Suprapubic skin (tissue), 4 donors: Measurements from ENCODE around the gene CFAP46. TPM values are rescaled to one million over a fixed set of nuclear protein-coding genes. Genes with fewer than 3 reads are reported as not detected.
"Not testable (repeated sequence)": the region's sequence is repeated elsewhere in the genome, so short reads cannot be mapped to it uniquely, and the experiment has no call there.

Experiments
- DNase-seq, 2 donors: peaks; one replicate each; pipeline ENCODE4 v3.0.0-alpha.2; 2019; ENCODE audit warnings: low spot score in 2 of 2
- H3K27ac ChIP-seq: fragments of 200-600 bp; sonication (generic); one replicate; pipeline ENCODE4 v1.5.1; 2019
- H3K27me3 ChIP-seq: fragments of 200-600 bp; sonication (generic); one replicate; pipeline ENCODE4 v1.5.1; 2019
- H3K36me3 ChIP-seq: fragments of 200-600 bp; sonication (generic); one replicate; pipeline ENCODE4 v1.5.1; 2019
- H3K4me1 ChIP-seq: fragments of 200-600 bp; sonication (generic); one replicate; pipeline ENCODE4 v1.5.1; 2019
- H3K4me3 ChIP-seq: fragments of 200-600 bp; sonication (generic); one replicate; pipeline ENCODE4 v1.5.1; 2019; ENCODE audit warnings: mild to moderate bottlenecking
- H3K9me3 ChIP-seq: fragments of 200-600 bp; sonication (generic); one replicate; pipeline ENCODE4 v1.5.1; 2019
- CTCF ChIP-seq, 2 donors: fragments of 200-600 bp in 1 of 2; fragments of 450-650 bp in 1 of 2; sonication (generic) in 1 of 2; IDR thresholded peaks; one replicate each; pipeline ENCODE4 v1.5.1; 2016 to 2019; ENCODE audit warnings: antibody characterized with exemption in 2 of 2, mild to moderate bottlenecking in 1 of 2, moderate library complexity in 1 of 2
- EP300 ChIP-seq: sonication (generic); formaldehyde crosslinking; IDR thresholded peaks from one replicate; pipeline ENCODE4 v1.6.1; 2017; ENCODE audit warnings: antibody characterized with exemption
- POLR2A ChIP-seq, 2 donors: fragments of 450-650 bp; IDR thresholded peaks; one replicate each; pipeline ENCODE4 v1.6.1; 2017; ENCODE audit warnings: antibody characterized with exemption in 2 of 2, mild to moderate bottlenecking in 2 of 2, moderate library complexity in 2 of 2
- POLR2AphosphoS5 ChIP-seq, 3 donors: sonication (generic); formaldehyde crosslinking; IDR thresholded peaks; one replicate each; pipeline ENCODE4 v1.6.1; 2017; ENCODE audit warnings: antibody characterized with exemption in 3 of 3
- WGBS: methylation state at CpG from one replicate; pipeline ENCODE4 v1.1.5; 2018; 5-methylcytosine and 5-hydroxymethylcytosine counted together
- total RNA-seq, 4 donors: library from RNA; depleted of rRNA; stranded (reverse); fragments of >200 nt; gene quantifications; one replicate each; pipeline ENCODE4 v1.1.0, GENCODE V29; 2016

The CFAP46 gene
- total RNA-seq, 4 donors from 2014 or later = 0.11 to 0.21 TPM; not detected in 2

- no peaks in the 10 kb centered on the region for H3K36me3 ChIP-seq
- peak; percentile 49 to 74 for DNase-seq
- H3K4me1 ChIP-seq = peaks cover 22% of the 10 kb centered on the region
- peaks cover 30% of the 10 kb centered on the region for H3K27me3 ChIP-seq
- H3K9me3 ChIP-seq = no peaks in the 10 kb centered on the region
- WGBS = 42% methylated on average over 12 of the region's 23 CpGs
- TF ChIP-seq EP300 (no peak), CTCF (IDR thresholded peaks at IDR 0.05) (no peak), POLR2A (IDR thresholded peaks at IDR 0.05) (no peak), POLR2AphosphoS5 (IDR thresholded peaks at IDR 0.05) (no peak)
- no peak overlapping the region for H3K4me3 ChIP-seq
- no peak overlapping the region for H3K27ac ChIP-seq
These were observed 16.7 kb upstream of the CFAP46 start for GRCh38 chr10:132958883-132959558.

- TF ChIP-seq POLR2A (IDR thresholded peaks at IDR 0.05) (no peak), POLR2AphosphoS5 (IDR thresholded peaks at IDR 0.05) (no peak), EP300 (no peak), CTCF (IDR thresholded peaks at IDR 0.05) (no peak)
- Histone ChIP-seq H3K27ac (no peak overlapping the region), H3K4me1 (peaks cover 22% of the 10 kb centered on the region), H3K27me3 (peaks cover 34% of the 10 kb centered on the region), H3K4me3 (no peak overlapping the region), H3K9me3 (no peaks in the 10 kb centered on the region), H3K36me3 (no peaks in the 10 kb centered on the region)
- 57% methylated on average over 13 of the region's 34 CpGs for WGBS
- DNase-seq = peak; percentile 59 to 68
These were observed 15.9 kb upstream of the CFAP46 start for GRCh38 chr10:132957981-132958882.

GRCh38 chr10:132957131-132957530 is 14.8 kb upstream of the CFAP46 start:
- no peaks in the 10 kb centered on the region for H3K9me3 ChIP-seq
- no peak for TF ChIP-seq CTCF (IDR thresholded peaks at IDR 0.05)
- TF ChIP-seq POLR2AphosphoS5 (IDR thresholded peaks at IDR 0.05) = no peak
- no peak for TF ChIP-seq POLR2A (IDR thresholded peaks at IDR 0.05)
- no peak for TF ChIP-seq EP300
- no peak overlapping the region for H3K27ac ChIP-seq
- H3K36me3 ChIP-seq = no peaks in the 10 kb centered on the region
- peak in 1 of 2 donors; percentile 43 for DNase-seq
- no peak overlapping the region for H3K4me3 ChIP-seq
- 84% methylated on average over 9 of the region's 10 CpGs for WGBS
- H3K4me1 ChIP-seq = peaks cover 13% of the 10 kb centered on the region
- peaks cover 45% of the 10 kb centered on the region for H3K27me3 ChIP-seq

DNA sequence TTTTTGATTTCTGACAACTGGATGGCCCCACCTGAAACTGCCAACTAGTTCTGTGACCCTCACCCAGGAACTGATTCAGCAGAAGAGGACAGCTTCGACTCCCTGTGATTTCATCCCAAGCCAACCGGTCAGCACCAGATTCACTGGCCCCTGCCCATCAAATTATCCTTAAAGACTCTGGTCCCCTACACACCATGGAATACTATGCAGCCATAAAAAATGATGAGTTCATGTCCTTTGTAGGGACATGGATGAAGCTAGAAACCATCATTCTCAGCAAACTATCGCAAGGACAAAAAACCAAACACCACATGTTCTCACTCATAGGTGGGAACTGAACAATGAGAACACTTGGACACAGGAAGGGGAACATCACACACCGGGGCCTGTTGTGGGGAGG is 13.9 kb upstream of the CFAP46 start:
- 91% methylated on average over 4 of the region's 4 CpGs for WGBS
- H3K4me1 ChIP-seq, H3K27ac ChIP-seq, DNase-seq, H3K36me3 ChIP-seq, H3K9me3 ChIP-seq, H3K4me3 ChIP-seq: not testable (repeated sequence)
- peaks cover 46% of the 10 kb centered on the region for H3K27me3 ChIP-seq

DNA sequence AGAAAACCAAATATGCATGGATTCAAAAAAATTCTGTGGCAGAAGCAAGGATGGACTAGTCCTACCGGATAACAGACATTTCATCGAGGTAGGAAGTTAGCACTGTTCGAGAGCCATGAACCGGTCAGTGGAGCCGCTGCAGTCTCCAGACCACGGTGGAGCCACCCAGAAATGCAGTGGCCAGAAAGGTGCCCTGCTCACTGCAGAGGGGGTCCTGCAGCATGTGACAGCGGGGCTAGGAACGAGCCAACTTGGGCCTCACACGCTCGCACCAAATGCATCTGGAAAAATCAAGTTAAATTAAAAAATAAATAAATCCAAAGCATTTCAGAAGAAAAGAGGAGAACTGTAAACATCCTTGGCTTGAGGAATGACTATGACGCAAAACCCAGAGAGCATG is 13.1 kb upstream of the CFAP46 start:
- Histone ChIP-seq H3K9me3 (no peaks in the 10 kb centered on the region), H3K4me1 (peaks cover 6% of the 10 kb centered on the region), H3K36me3 (no peaks in the 10 kb centered on the region), H3K27ac (no peak overlapping the region), H3K4me3 (no peak overlapping the region), H3K27me3 (peaks cover 48% of the 10 kb centered on the region)
- 90% methylated on average over 11 of the region's 11 CpGs for WGBS
- TF ChIP-seq POLR2A (IDR thresholded peaks at IDR 0.05) (no peak), POLR2AphosphoS5 (IDR thresholded peaks at IDR 0.05) (no peak), CTCF (IDR thresholded peaks at IDR 0.05) (no peak), EP300 (no peak)
- no peak for DNase-seq
